GM19324 (cell line): Measurements from ENCODE around the gene DYRK1A.

ENCODE experiments used
- ATAC-seq: cut with Tn5 transposase; IDR thresholded peaks from one replicate; pipeline ENCODE4 v1.9.1; 2021; ENCODE audit warnings: mild to moderate bottlenecking, moderate library complexity; ENCODE audit not compliant: unreplicated experiment, low FRiP score

Gene DYRK1A

GRCh38 chr21:37364722-37365121 is 1.9 kb upstream of the DYRK1A start:
- no peak for ATAC-seq

DNA sequence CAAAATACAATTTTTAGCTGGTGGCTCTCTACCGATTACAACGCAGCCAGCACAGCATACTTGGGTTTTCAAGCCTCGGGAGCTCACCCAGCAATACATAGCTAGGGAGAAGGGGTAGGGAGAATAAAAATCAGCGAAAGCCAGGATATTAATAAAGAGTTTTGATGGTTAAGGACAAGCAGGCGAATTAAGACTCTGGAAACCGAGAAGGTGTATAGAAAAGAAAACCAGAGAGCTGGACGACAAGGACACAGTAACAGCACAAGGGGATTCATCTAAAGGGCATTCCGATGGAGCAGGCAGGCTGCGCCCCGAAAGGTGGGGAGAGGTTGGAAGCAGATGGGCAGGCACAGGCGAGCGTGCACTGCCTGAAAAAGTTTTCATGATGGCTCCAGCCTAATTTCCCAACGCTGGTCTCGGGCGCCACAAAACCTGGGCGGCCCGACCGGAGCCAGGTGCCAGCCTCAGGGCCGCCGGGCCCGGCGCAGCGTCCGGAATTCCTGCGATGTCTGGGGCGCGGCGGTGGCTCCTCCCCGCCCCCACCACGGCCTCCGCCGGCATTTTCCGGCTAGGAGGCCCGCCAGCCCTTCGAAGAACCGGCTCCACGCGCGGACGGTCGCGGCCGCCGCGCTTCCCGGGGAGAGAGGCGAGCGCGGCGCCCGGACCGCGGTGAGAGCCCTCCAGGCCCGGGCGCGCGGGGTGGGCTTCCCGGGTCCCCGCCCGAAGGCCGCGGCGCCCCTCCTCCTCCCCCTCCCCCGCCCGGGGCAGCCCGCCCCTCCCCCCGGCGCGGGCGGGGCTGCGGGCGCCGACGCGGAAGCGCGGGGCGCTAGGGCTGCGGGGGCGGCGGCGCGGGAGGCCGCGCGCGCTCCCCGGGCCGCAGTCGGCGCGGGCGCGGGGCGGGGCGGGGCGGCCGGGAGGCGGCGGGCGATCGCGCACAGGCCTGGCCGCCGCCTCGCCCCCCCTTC is 774 bp upstream of the DYRK1A start:
- ATAC-seq = peak; percentile 56

DNA sequence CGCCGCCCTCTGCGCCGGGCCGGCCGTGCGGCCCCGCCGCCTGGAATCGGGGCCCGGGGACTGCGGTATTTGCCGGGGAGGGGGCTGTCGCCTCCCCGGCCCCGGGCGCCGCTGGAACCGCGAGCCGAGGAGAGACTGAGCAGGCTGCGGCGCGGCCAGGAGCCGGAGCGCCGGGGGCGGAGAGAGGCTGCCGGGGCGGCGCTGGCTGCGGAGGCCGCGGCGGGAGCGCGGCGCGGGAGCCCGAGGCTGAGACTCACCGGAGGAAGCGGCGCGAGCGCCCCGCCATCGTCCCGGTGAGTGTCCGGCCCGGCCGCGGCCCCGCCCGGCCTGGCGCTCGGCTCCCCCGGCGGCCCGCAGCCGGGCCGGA is 746 bp downstream of the DYRK1A start:
- ATAC-seq = no peak

- no peak for ATAC-seq
Measured at GRCh38 chr21:37367703-37368540, 1.3 kb downstream of the DYRK1A start.

DNA sequence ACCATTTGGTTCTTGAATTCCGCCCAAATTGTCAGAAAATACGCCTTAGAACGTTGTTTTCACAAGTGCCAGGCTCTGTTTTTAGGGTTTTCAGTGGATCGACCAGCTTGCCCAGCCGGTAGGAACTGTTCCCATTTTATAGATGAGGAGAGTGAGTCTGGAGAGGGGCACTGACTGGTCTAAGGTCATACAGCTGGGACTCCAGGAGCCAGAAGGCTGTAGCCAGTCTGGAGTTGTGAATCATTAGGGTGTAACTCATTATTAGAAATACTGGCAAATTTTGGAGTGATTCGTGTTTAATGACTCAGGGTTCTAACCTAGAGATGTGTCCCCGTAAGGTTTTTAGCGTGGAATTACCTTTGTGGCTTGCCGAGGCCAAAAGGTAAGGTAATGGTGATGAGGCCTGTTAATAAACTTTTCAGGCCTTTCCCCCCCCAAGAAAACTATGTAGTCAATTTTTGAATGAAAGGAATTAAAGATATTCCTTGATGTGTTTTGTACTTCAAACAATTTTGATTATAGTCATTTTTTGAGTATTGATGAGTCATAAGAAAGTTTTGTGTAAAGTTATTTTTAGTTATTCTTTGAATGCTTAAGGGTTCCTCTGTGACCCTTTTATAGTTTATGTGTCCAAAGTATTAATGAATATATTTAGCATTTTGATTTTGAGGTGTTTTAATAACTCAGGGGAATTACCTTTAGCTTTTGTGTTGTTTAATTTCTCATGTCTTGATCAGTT is 2.1 kb downstream of the DYRK1A start:
- ATAC-seq = no peak

DNA sequence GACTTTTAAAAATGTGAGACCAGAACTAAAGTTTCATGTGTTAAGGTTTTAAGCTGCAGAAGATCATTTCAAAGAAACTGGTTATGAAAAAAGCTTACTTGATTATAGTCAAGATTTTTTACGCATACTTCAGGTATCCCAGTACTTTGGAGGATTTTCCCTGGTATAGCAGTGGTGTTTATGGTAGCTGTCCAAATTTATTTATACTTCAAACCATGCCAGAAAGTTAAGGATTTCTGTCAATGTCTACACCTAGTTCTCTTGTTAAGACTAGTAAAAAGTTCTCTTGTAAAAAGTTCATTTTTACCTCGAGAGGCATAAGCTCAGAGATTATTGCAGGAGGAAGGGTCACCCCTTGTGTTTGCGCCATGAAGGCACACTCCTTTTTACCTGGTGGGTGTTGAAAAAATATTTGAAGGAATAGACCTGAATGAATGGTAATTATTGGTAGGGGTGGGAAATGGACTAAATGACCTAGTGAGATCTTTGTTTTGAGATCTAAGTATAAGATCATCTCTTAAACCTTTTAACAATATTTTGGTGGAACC is 2.8 kb downstream of the DYRK1A start:
- ATAC-seq = no peak

- no peak for ATAC-seq
Measured at GRCh38 chr21:37370152-37371040, 3.8 kb downstream of the DYRK1A start.

GRCh38 chr21:37371041-37371397 is 4.4 kb downstream of the DYRK1A start:
- no peak for ATAC-seq

- no peak for ATAC-seq
Measured at GRCh38 chr21:37372127-37372731, 5.7 kb downstream of the DYRK1A start.

GRCh38 chr21:37372951-37373350 is 6.4 kb downstream of the DYRK1A start:
- ATAC-seq = no peak

- no peak for ATAC-seq
Measured at GRCh38 chr21:37373539-37373938, 7.0 kb downstream of the DYRK1A start.

DNA sequence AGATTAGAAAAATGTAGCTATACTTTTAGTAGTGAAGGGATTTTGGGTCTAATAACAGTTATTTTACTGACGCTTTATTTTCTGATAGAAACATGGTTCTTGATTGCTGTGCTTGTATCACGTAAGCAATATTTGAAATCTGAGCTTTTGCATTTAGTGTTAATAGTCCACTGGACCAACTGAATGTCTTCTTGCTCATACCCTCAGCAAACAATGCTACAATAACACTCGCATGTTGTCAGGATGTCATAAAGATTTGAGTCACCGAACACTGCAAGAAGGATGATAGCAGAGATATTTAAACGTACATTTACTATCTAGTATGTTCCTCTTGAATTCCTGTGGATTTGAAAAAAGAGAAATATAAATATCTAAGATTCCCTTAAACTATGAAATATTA is 7.5 kb downstream of the DYRK1A start:
- no peak for ATAC-seq

GRCh38 chr21:37375866-37376574 is 9.4 kb downstream of the DYRK1A start:
- no peak for ATAC-seq

DNA sequence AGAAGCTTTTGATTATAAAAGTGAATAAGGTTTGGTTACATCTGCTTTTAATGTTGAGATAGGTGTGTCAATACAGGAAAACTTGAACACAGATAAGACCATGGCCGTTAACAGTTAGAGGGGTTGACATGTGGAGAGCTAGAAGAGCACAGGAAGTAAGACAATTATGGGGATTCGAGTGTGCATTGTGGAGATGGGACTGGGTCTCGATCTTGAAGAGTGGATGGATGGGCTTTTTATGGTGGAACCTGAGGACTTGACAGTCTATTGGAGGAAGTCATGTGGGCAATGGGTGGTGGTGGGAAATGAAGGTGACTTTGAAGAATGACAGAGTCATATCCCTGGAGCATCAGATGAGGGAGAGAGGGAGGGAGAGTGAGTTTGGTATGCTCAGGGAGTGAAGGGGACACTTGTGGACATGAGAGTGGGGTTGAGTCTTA is 12.1 kb downstream of the DYRK1A start:
- ATAC-seq = no peak

GRCh38 chr21:37380349-37381323 is 14.1 kb downstream of the DYRK1A start:
- no peak for ATAC-seq

DNA sequence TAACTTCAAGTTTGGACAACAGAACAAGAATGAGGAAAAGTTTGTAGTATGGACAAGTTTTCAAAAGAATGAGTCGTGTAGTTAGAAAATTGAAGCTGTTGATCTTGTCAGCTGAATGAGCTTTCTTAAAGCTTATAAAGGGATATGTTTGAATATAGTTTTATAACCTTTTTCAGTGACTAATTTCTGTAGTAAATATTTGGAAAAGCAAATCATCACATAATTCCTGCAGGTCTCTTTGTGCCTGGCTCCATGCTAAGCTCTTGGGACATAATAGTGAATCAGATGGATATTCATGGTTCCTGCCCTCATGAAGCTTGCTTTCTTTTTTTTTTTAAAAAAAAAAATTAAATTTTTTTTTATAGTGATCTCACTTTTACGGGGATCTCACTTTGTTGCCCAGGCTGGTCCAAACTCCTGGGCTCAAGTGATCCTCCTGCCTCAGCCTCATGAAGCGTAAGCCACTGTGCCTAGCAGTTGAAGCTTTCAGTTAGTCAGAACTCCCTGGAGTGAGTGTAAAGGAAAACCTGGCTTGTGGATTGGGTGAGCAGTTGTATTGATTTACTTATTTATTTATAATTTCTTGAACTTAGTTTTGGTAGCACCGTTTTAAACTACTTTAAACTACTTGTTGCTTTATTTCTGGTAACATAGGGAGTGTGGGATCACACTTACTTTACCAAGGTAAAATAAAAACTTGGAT is 15.5 kb downstream of the DYRK1A start:
- no peak for ATAC-seq

DNA sequence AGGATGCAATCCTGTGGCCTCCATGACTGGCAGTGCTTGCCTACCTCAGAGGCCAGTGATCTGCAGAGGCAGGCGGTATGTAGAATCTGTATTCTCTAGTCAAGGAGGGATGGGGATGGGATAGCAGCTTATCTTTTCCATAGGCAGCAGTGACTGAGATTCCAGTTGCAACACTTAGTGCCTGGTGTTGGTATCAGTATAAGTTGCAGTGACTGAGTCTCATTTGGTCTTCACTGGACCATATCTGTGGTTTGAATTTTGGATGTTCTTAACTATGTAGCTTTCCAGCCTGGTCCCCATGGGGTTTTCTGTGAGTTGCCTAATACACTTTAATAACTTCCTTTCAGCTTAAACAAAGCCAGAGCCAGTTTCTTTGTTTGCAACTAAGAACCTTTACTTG is 16.5 kb downstream of the DYRK1A start:
- no peak for ATAC-seq
